HFFc6 (cell line): ENCODE data around the gene R3HDM4. TPM values are rescaled to one million over a fixed set of nuclear protein-coding genes. Genes with fewer than 3 reads are reported as not detected.

Experiments
- DNase-seq: peaks from one replicate; pipeline ENCODE4 v3.0.0-alpha.2; 2018
- H3K27ac Mint-ChIP-seq: 2 replicates; pipeline ENCODE4 v1.8.0; 2020; ENCODE audit warnings: mild to moderate bottlenecking, mixed read lengths
- H3K27me3 Mint-ChIP-seq: 2 replicates; pipeline ENCODE4 v1.8.0; 2021; ENCODE audit warnings: mild to moderate bottlenecking, moderate library complexity, mixed read lengths; ENCODE audit not compliant: insufficient read depth
- H3K36me3 Mint-ChIP-seq: 2 replicates; pipeline ENCODE4 v1.8.0; 2021; ENCODE audit warnings: low read depth, mixed read lengths
- H3K4me1 Mint-ChIP-seq: 2 replicates; pipeline ENCODE4 v1.8.0; 2020; ENCODE audit warnings: low read depth, mixed read lengths
- H3K4me3 Mint-ChIP-seq: 2 replicates; pipeline ENCODE4 v1.8.0; 2020; ENCODE audit warnings: mild to moderate bottlenecking, moderate library complexity, mixed read lengths
- H3K9me3 Mint-ChIP-seq: 2 replicates; pipeline ENCODE4 v1.8.0; 2020; ENCODE audit warnings: mild to moderate bottlenecking, mixed read lengths
- total RNA-seq, 6 experiments: library from RNA; stranded (reverse); fragmentation: NEBNext Ultra II Directional; extraction: Animal tissue kit (Norgen Biotek cat#: 25700); gene quantifications; 2 replicates in 1 of 6; 3 replicates in 5 of 6; pipeline ENCODE4 v1.2.3, GENCODE V29; 2021
- TF ChIP-seq, protein P1 (sequence below): fragments of 200-600 bp; sonication (generic); IDR thresholded peaks from 2 replicates; pipeline ENCODE4 v1.5.0; 2021; ENCODE audit warnings: antibody characterized with exemption, mild to moderate bottlenecking

R3HDM4 gene
- total RNA-seq, 6 experiments from 2014 or later: 41.9 to 53.4 (median 45.9) TPM

DNA sequence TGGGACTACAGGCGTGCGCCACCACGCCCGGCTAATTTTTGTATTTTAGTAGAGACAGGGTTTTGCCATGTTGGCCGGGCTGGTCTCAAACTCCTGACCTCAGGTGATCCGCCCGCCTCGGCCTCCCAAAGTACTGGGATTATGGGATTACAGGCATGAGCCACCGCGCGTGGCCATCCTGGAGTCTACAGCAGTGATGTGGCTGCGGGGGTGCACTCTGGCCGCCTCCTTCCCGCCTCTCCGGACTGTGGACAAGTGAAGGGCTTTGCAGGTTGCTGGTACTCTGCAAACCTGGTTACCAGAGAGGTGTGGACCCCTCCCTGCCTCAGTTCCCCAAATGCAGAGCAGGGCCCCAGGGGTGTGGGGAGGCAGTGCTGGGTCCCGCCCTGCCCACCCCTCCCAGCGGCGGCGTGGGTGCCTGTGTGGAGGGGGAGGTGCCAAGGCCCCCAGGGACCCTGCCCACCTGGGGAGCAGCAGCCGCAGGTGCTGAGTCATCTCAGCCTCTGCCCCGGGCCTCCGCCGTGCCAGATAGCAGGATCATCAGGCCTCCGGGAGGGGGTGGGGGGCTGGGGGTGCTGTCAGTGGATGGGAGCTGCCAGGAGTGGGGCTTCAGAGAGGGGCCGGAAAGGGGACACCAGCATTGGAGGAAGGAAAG lies 36.0 kb upstream of the R3HDM4 start:
- no peak overlapping the region for H3K4me3 Mint-ChIP-seq
- TF ChIP-seq, protein P1, sequence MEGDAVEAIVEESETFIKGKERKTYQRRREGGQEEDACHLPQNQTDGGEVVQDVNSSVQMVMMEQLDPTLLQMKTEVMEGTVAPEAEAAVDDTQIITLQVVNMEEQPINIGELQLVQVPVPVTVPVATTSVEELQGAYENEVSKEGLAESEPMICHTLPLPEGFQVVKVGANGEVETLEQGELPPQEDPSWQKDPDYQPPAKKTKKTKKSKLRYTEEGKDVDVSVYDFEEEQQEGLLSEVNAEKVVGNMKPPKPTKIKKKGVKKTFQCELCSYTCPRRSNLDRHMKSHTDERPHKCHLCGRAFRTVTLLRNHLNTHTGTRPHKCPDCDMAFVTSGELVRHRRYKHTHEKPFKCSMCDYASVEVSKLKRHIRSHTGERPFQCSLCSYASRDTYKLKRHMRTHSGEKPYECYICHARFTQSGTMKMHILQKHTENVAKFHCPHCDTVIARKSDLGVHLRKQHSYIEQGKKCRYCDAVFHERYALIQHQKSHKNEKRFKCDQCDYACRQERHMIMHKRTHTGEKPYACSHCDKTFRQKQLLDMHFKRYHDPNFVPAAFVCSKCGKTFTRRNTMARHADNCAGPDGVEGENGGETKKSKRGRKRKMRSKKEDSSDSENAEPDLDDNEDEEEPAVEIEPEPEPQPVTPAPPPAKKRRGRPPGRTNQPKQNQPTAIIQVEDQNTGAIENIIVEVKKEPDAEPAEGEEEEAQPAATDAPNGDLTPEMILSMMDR: no peak
- DNase-seq: no peak
- H3K4me1 Mint-ChIP-seq: peaks cover 7% of the 10 kb centered on the region
- H3K36me3 Mint-ChIP-seq: peaks cover 5% of the 10 kb centered on the region
- no peaks in the 10 kb centered on the region for H3K9me3 Mint-ChIP-seq
- no peak overlapping the region for H3K27ac Mint-ChIP-seq
- H3K27me3 Mint-ChIP-seq: peaks cover 8% of the 10 kb centered on the region

DNA sequence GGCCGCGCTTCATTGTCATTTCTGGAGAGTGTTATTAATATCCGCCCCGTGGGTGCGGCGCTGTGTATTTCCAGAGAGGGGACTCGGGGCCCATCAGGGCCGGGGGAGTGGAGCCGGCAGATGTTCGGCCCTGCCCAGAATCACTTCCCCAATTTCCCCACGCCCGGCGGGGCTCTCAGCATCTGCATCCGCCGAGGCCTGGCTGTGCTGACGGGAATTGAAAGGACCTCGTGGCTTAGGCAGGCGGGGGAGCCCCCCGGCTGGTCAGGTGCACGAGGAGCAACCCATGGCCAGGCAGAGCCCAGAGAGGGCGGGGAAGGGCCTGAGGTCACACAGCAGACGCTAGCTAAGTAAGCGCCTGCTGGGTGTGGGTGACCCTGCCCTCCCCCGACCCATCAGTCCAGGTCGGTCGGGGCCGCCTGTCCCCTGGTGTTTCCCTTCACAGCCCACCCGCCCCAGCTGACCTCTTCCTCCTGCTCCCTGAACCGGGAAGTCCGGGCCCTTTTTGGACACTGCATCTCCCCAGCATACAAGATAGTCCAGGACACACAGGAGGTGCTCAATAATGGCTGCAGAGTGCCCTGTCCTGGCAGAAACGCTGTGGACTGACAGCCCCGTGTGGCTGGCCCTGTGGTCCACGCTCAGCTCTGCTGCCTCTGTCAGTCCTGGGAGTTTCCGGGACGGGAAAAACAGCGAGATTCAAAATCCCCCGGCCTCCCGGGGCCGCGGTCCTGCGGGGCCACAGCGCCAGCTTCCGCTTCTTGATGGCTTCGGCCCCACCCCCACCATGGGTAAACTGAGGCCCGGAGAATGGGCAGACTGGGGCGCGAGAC lies 34.9 kb upstream of the R3HDM4 start:
- Mint-ChIP-seq H3K9me3 (no peaks in the 10 kb centered on the region), H3K4me3 (no peak overlapping the region), H3K27me3 (peaks cover 8% of the 10 kb centered on the region), H3K27ac (no peak overlapping the region), H3K36me3 (peaks cover 5% of the 10 kb centered on the region), H3K4me1 (peaks cover 7% of the 10 kb centered on the region)
- TF ChIP-seq, protein P1: no peak
- DNase-seq: no peak

DNA sequence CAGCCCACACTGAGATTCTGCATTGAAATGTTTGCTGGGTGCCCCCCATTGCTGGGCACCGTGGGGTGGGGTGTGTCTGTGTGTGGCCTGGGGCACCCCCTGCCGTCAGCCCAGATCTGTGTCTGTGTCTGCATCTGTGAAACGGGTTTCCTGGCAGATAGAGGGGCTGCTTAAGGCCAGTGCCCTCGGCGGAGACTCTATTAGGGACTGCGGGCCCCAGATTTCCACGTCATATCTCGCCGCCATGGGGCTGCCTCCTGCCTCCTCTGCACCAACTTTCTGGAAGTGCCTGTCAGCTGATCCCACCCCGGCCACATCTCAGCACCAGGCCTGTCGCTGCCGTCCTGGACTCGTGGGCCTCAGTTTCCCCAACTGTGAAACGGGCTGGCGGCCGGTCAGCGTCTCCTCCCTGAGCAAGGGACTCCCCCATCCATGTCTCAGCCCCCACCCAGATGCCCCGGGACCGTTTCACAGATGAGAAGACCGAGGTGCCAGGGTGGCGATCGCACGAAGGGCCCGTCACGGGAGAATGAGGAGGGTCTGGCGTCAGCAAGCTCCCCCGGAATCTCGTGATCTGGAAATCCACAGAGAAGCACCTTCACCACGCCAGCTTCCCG lies 34.2 kb upstream of the R3HDM4 start:
- peaks cover 5% of the 10 kb centered on the region for H3K36me3 Mint-ChIP-seq
- peaks cover 7% of the 10 kb centered on the region for H3K4me1 Mint-ChIP-seq
- peaks cover 8% of the 10 kb centered on the region for H3K27me3 Mint-ChIP-seq
- H3K9me3 Mint-ChIP-seq: no peaks in the 10 kb centered on the region
- H3K4me3 Mint-ChIP-seq: no peak overlapping the region
- TF ChIP-seq, protein P1: no peak
- DNase-seq: no peak
- no peak overlapping the region for H3K27ac Mint-ChIP-seq

DNA sequence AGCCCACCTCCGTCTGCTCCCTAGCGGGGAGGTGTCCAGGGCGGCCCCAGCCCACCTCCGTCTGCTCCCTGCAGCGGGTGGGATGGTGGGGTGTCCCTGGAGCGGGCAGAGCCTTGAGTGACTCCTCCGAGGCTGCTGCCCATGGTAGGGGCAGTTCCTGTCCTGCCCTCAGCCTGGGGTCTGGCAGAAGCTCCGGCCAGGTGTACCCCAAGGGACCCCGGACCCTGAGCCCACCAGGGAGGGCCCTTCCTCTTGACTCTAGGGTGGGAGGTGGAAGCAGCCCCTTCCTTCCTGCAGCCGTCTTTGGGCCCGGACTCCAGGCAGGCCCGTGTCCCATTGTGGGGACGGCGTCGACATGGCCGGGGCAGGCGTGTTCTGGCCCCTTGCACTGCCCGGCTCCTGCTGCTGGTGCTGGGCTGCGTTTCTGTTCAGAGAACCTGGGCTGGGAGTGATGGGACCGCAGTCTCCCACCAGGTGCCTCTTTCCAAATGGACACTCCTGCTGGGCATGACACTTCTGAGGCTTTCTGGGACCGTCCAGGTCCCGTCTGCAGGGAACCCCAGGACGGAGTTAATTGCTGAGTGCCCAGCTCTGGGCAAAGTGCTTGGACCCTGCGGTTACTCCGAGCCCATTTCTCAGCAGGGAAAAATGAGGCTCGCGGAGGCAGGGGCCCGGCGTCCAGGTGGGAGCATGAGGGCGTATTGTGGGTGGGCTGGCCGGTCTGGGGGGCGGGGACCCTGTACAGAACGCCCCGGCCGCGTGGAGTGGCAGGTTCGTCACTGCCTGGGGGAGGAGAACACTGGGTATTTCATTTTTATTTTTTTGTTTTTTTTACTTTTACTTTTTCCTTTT lies 32.6 kb upstream of the R3HDM4 start:
- DNase-seq: no peak
- H3K27ac Mint-ChIP-seq: no peak overlapping the region
- peaks cover 8% of the 10 kb centered on the region for H3K27me3 Mint-ChIP-seq
- no peaks in the 10 kb centered on the region for H3K9me3 Mint-ChIP-seq
- peaks cover 6% of the 10 kb centered on the region; the same call in 1 of the 2 replicates for H3K4me1 Mint-ChIP-seq
- H3K4me3 Mint-ChIP-seq: no peak overlapping the region
- TF ChIP-seq, protein P1: no peak
- H3K36me3 Mint-ChIP-seq: peaks cover 6% of the 10 kb centered on the region

DNA sequence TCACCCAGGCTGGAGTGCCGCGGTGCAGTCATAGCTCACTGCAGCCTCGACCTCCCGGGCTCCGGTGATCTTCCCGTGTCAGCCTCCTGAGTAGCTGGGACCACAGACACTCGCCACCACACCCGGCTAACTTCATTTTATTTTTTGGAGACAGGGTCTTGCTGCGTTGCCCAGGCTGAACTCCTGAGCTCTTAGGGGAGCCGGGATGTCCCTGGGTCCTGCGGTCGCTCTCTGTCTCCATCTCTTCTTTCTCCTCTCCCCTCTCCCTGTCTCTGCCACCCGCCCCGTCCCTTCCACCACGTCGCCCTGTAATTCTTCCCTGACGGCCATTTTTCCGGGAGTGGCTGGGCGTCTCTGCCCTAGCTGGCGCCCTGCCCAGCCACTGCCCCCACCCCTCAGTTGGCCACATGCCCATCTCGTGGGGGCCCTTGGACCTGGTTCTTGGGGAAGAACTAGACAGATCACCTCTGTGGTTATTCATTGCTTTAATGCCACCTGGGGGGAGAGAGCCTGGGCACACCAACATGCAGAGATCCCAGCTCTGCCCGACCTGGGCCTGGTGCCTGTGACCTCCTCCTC lies 31.7 kb upstream of the R3HDM4 start:
- Mint-ChIP-seq H3K27me3 (peaks cover 5% of the 10 kb centered on the region), H3K4me3 (no peak overlapping the region), H3K9me3 (no peaks in the 10 kb centered on the region), H3K4me1 (peaks cover 13% of the 10 kb centered on the region; the same call in 1 of the 2 replicates), H3K36me3 (peaks cover 13% of the 10 kb centered on the region), H3K27ac (no peak overlapping the region)
- no peak for DNase-seq
- TF ChIP-seq, protein P1: no peak
